Cardiac muscle cell (in vitro differentiated cells and primary cell): ENCODE data around the gene SLC26A11. TPM values are rescaled to one million over a fixed set of nuclear protein-coding genes. Genes with fewer than 3 reads are reported as not detected.
A peak's percentile ranks its signal among the peaks of the same experiment; 100 is the strongest.

Source experiments
- DNase-seq, 2 donors: peaks; one replicate each; pipeline versions ENCODE4 v3.0.0 to v3.0.0-alpha.2; 2010 to 2017; ENCODE audit warnings: low read depth in 1 of 2, low spot score in 1 of 2
- H3K27ac ChIP-seq: fragments of 200-600 bp; sonication (generic); 2 replicates; pipeline ENCODE4 v1.5.1; 2016
- H3K27me3 ChIP-seq: fragments of 200-600 bp; sonication (generic); 2 replicates; pipeline ENCODE4 v1.6.0; 2016; ENCODE audit warnings: control low read depth
- H3K36me3 ChIP-seq: fragments of 200-600 bp; sonication (generic); 2 replicates; pipeline ENCODE4 v1.5.1; 2016; ENCODE audit warnings: control low read depth
- H3K4me1 ChIP-seq: fragments of 200-600 bp; sonication (generic); 2 replicates; pipeline ENCODE4 v1.8.1; 2017; ENCODE audit warnings: low read depth, mild to moderate bottlenecking, mixed run types
- H3K4me3 ChIP-seq: fragments of 200-600 bp; sonication (generic); 2 replicates; pipeline ENCODE4 v1.5.1; 2016; ENCODE audit warnings: mild to moderate bottlenecking
- H3K9me3 ChIP-seq: fragments of 200-600 bp; sonication (generic); 2 replicates; pipeline ENCODE4 v1.5.1; 2017; ENCODE audit warnings: low read depth, mild to moderate bottlenecking, control low read depth
- polyA plus RNA-seq: library from polyadenylated mRNA; unstranded; fragments of >200 nt; fragmentation: Nextera tagmentation; extraction: Ambion mirVana; gene quantifications from 2 replicates; pipeline ENCODE4 v1.2.1, GENCODE V29; 2016
- total RNA-seq: library from RNA; depleted of rRNA; stranded (reverse); fragments of >200 nt; gene quantifications from 2 replicates; pipeline ENCODE4 v1.2.3, GENCODE V29; 2016
- TF ChIP-seq, protein P1 (sequence below): IDR thresholded peaks from 2 replicates; pipeline ENCODE4 v1.5.1; 2012; ENCODE audit warnings: low read depth, mild to moderate bottlenecking, low read length

The SLC26A11 gene
- total and polyA plus RNA-seq, 2 experiments from 2014 or later, result 39.0 to 46.8 TPM

DNA sequence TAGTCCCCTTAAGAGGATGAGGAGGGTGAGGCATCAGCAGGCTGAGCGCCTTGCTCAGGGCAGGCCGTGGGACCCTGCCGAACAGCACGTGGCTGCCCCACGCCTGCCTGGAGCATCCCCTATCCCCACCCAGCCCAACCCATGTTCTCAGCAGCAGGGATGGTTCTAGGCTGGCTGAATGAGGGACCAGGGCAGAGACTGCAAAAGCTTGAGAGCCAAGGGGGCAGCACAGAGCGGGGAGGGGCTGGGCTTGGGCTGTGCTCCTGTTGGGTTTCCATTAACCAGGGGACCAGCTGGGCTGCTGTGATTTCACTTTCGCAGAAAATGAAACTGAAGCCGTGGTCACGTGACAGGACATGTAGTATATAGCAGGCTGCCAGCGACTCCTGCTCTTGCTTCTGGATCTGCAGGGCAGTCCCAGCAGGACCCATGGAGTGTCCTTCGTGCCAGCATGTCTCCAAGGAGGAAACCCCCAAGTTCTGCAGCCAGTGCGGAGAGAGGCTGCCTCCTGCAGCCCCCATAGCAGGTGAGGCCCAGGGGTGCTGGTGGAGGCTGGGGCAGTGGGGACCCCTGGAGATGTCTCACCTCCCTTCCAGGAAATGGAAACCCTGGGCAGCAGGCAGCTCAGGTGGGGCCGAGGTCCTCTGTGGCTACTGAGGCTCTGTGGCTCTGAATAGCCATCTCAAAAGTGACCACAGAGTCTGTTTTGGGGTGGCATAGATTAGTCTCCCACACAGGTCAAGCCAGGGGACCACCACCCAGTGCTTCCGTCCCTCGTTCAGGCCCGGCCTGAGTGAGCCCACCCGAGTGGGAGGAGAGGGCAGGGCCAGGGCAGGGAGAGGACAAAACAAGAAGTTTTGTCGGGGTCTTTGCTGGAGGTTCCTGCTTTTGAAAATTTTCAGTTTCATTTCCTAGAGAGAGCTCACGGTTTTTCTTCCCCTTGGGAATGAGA is 43.3 kb downstream of the SLC26A11 start:
- H3K4me3 ChIP-seq, result no peak overlapping the region
- DNase-seq, result peak in 1 of 2 donors; percentile 82

GRCh38 chr17:80264205-80265075 is 44.2 kb downstream of the SLC26A11 start:
- Histone ChIP-seq H3K27me3 (no peaks in the 10 kb centered on the region), H3K9me3 (no peaks in the 10 kb centered on the region), H3K4me1 (no peaks in the 10 kb centered on the region), H3K4me3 (no peak overlapping the region), H3K27ac (no peak overlapping the region), H3K36me3 (no peaks in the 10 kb centered on the region)
- no peak for DNase-seq
- TF ChIP-seq, protein P1, sequence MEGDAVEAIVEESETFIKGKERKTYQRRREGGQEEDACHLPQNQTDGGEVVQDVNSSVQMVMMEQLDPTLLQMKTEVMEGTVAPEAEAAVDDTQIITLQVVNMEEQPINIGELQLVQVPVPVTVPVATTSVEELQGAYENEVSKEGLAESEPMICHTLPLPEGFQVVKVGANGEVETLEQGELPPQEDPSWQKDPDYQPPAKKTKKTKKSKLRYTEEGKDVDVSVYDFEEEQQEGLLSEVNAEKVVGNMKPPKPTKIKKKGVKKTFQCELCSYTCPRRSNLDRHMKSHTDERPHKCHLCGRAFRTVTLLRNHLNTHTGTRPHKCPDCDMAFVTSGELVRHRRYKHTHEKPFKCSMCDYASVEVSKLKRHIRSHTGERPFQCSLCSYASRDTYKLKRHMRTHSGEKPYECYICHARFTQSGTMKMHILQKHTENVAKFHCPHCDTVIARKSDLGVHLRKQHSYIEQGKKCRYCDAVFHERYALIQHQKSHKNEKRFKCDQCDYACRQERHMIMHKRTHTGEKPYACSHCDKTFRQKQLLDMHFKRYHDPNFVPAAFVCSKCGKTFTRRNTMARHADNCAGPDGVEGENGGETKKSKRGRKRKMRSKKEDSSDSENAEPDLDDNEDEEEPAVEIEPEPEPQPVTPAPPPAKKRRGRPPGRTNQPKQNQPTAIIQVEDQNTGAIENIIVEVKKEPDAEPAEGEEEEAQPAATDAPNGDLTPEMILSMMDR, result no peak

More for the DNA sequence above, 43.3 kb downstream of the SLC26A11 start:
- Histone ChIP-seq H3K4me1 (no peaks in the 10 kb centered on the region), H3K27me3 (no peaks in the 10 kb centered on the region), H3K36me3 (no peaks in the 10 kb centered on the region), H3K27ac (no peak overlapping the region), H3K9me3 (no peaks in the 10 kb centered on the region)
- TF ChIP-seq, protein P1, result no peak

- no peaks in the 10 kb centered on the region for H3K4me1 ChIP-seq
- no peak overlapping the region for H3K27ac ChIP-seq
- no peak overlapping the region for H3K4me3 ChIP-seq
- TF ChIP-seq, protein P1, result no peak
- H3K36me3 ChIP-seq, result no peaks in the 10 kb centered on the region
- no peak for DNase-seq
- H3K27me3 ChIP-seq, result no peaks in the 10 kb centered on the region
- H3K9me3 ChIP-seq, result no peaks in the 10 kb centered on the region
Observed at GRCh38 chr17:80265205-80266068, 45.2 kb downstream of the SLC26A11 start.

DNA sequence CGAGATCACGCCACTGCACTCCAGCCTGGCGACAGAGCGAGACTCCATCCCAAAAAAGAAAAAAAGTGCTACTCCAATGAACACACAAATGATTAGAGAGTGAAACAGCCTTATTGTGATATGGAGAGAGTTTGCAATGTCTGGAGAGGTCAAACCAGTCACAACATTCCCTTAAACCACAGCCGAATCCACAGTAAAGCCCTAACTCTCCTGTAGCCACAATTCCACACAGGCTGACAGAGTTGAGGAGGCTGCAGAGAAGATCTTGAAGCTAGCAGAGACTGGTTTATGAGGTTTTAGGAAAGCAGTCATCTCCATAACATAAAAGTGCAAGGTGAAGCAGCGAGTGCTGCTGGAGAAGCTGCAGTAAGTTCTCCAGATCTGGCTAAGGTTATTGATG is 47.2 kb downstream of the SLC26A11 start:
- TF ChIP-seq, protein P1, result no peak
- no peaks in the 10 kb centered on the region for H3K36me3 ChIP-seq
- H3K9me3 ChIP-seq, result no peaks in the 10 kb centered on the region
- no peaks in the 10 kb centered on the region for H3K4me1 ChIP-seq
- H3K4me3 ChIP-seq, result no peak overlapping the region
- no peaks in the 10 kb centered on the region for H3K27me3 ChIP-seq
- H3K27ac ChIP-seq, result no peak overlapping the region
- no peak for DNase-seq

GRCh38 chr17:80268427-80268826 is 48.2 kb downstream of the SLC26A11 start:
- H3K9me3 ChIP-seq, result no peaks in the 10 kb centered on the region
- DNase-seq, result no peak
- no peaks in the 10 kb centered on the region for H3K36me3 ChIP-seq
- H3K4me3 ChIP-seq, result no peak overlapping the region
- no peaks in the 10 kb centered on the region for H3K27me3 ChIP-seq
- TF ChIP-seq, protein P1, result no peak
- H3K4me1 ChIP-seq, result no peaks in the 10 kb centered on the region
- H3K27ac ChIP-seq, result no peak overlapping the region
